Amniotic epithelial cell (primary cell): ENCODE data around the gene SLC7A4.
"Not testable (repeated sequence)": the region's sequence is repeated elsewhere in the genome, so short reads cannot be mapped to it uniquely, and the experiment has no call there.

Experiments used
- DNase-seq: peaks from one replicate; pipeline ENCODE4 v3.0.0-alpha.2; 2010; ENCODE audit warnings: low read depth

The SLC7A4 gene

DNA sequence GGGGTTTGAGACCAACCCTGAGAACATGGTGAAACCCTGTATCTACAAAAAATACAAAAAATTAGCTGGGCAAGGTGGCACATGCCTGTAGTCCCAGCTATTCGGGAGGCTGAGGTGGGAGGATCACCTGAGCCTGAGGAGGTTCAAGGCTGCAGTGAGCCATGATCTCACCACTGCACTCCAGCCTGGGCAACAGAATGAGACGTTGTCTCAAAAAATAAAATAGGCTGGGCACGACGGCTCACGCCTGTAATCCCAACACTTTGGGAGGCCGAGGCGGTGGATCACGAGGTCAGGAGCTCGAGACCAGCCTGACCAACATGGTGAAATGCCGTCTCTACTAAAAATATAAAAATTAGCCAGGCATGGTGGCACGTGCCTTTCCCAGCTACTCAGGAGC lies 32.1 kb upstream of the SLC7A4 start:
- not testable (repeated sequence) for DNase-seq

DNA sequence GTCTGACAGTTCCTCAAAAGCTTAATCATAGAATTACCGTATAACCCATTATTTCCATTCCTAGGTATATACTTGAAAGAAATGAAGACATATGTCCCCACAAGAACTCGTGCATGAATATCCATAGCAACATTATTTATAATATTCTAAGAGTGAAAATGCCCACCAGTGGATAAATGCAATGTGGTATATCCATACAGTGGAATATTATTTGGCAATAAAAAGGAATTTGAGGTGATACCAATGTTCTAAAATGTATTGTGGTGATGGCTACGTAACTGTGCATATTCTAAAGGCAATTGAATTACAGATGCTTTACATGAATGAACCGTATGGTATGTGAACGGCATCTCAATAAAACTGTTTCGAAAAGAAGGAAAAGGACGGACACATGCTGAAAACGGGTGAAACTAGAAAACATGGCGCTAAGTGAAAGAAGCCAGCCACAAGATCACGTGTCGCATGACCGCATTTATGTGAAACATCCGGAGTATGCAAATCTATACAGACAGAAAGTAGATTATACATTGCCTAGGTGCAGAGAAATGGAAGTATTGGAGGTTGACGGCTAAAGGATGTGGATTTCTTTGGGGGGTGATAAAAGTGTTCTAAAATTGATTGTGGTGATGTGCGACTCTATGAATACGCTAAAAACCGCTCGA lies 29.4 kb upstream of the SLC7A4 start:
- DNase-seq = not testable (repeated sequence)

DNA sequence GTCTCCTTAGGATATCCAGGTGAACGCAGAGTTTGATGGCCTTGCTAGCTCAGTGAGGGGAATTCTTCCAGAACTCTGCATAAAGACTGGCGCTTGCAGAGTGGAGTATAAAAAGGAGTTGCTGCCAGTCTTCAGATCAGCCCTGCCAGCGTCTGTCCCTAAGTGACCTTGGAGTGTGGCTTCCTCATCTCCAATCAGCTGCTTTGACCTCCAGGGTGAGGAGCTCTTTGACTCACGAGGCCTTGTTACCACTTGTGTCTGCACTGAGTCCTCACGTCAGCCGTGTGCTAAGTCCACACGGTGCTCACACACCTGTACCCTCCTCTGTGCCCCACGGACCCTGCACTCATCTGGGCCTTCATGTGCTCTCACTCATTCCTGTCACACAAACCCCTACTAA lies 28.0 kb upstream of the SLC7A4 start:
- not testable (repeated sequence) for DNase-seq

DNA sequence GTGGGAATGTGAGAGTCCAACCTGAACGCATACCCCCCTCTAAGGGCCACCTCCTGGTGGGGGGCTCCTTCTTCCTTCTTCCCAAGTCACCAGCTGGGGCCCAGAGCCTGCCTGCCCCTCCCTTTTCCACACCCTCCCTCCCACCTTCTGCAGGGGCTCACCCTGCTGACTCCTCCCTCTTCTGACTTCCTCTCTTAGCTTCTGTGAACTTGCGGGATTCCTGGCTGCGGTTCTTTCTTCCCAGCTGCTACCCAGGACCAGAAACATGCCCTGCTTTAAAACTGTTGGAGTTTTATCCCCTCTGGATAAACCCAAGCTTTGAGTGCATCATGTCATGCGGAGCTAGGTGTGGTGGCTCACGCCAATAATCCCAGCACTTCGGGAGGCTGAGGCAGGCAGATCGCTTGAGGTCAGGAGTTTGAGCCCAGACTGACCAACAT lies 23.5 kb upstream of the SLC7A4 start:
- no peak for DNase-seq

DNA sequence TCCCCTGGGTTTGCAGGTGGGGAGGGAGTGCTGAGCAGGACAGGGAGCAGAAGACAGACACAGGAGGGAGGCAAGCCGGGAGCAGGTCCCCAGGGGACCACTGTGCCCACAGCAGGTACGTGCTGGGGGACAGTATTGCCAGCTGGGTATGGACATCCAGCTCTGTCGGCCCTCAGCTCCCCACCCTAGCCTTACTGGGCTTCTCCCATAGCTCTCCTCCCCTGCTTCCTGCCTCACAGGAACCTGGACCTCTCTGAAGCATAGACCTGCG lies 23.1 kb upstream of the SLC7A4 start:
- no peak for DNase-seq

DNA sequence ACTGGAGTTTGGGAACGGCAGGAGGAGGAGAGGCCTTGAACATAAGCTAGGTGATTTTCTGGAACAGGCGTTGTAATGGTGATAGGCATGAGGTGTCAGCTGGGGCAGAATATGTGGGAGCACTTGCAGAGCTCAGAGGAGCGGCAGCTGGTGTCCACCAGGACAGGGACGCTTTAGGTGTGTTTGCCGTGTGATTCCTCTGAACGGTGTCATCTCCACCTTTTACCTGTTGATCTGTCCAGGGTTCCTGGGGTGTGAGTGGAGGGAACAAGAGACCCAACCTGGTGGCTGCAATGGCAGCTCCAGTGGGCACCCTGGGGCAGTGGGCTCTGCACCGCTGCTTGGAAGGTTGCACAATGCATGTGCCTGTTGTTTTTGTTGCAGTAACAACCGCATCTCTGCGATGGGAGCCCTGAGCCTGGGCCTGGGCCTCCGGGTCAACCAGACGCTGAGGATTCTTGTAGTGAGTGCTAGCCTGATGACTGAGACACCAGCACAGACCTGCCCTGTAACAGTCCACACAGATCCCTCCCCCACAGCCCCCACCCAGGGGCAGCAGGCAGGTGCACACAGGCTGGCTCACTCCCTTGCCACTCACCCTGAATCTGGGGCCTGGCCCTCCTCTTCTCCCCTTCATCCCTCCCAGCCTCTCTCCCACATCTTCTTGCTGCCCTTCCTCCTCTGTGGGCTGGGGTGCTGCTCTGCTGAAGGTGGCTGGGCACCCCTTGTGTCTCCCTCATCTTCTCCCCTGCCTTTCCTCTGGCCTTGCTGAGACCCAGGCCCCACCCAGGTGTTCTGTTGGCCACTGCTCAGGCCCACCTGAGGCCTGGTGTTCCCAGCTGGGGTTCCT lies 22.6 kb upstream of the SLC7A4 start:
- no peak for DNase-seq

DNA sequence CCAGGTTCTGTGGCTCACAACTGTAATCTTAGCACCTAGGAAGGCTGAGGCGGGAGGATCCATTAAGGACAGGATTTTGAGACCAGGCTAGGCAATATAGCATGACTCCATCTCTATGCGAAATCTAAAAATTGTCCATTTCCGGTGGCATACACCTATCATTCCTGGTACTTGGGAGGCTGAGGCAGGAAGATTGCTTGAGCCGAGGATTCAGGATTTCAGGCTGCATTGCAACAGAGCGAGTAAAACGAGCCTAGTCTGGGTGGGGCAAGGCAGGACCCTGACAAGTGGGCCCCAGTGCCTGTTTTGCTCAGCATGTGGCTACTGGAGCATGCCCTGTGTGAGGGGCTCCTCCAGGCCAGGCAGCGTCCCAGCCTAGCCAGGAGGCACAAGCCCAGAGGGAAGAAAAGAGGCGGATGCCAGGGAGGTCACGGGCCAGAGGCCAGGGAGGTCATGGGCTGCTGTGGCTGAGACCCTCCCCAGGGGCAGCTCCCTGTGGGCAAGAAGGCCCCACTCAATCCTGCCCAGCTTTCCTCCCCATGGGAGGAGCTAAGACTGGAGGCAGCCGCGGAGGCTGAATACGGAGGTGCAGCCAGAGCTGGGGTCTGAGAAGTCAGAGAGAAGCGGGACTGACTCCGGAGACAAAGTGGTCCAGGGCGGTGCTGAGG lies 21.8 kb upstream of the SLC7A4 start:
- no peak for DNase-seq

DNA sequence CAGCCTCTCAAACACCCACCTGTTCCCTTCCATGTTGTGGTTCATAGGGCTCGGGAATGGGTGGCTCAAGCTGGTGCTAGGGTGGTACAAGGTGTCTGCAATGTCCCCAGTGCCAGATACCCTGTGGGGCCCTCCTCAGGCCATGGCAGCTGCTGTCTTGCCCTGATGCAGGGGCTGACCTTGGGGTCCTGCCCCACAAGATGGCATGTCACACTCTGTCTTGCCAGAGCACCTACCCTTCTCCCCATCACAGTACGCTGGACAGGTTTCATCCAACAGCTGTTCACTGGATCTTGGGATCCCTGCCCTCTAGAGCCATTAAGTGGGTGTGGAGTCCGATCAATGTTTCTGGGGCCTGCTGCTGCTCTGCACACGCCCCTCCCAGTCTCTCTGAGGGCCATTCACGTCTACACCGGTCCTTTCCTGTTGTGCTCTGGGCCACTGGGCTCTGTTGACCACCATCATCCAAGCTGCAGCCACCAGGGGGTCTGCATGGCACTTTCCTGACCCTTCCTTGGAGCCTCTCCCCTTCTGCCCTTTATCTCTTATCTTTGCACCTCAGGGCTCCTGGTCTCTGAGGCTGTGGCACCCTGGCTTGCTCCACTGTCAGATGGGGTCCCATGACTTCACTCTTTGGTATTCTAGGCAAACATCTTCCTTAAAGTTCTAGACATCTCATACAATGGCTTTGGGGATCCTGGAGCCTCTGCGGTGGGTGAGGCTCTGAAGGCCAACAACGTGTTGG lies 20.5 kb upstream of the SLC7A4 start:
- DNase-seq = no peak

DNA sequence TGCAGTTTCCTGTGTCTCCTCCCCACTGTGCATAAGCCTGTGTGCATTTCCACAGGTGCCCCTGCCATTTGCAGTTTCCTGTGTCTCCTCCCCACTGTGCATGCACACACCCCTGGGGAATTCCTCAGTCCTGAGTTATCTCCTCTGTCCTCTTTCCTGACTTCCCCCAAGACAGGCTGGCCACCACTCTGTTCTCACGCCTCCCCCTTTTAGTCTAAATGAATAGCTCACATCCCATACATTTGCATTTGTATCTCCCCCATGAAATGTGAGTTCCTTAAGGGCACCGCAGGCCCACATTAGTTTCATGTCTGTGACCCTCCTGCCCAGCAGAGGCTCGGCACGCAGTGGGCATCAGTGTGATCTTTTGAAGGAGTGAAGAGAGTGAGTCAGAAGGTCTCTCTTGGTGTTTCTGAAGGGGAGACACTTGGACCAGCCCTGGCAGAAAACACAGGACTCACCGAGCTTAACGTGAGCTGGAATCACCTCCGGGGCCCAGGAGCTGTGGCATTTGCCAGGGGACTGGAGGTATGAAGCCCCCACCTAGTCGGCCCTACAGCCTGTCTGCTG lies 19.6 kb upstream of the SLC7A4 start:
- no peak for DNase-seq

DNA sequence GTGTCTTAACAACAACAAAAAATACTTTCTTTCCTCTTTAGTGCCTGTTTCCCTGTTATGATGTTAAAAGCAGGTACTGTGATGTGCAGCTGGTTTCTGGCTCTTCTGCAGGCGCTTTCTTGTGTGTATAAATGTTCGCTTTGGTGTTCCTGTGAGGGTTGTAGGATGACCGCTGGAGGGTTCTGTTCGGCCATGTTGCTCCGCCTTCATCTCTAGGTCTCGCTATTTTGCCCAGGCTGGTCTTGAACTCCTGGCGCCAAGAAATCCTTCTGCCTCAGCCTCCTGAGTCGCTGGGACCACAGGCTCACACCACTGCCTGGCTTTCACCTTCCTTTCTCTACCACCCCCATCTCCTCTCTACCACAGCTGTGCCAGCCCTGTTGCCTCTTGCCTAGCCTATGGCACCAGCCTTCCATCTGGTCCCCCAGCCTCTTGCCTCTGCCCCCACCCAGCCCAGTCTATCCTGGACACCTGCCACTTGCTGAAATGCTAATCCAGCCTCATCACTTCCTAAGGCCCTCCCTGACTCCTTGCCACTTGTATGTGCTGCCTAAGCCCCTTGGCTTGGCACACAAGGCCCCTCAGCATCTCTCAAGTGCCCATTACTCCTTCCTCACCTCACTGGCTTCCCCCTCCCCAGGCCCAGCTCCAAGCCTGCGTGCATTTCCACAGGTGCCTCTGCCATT lies 18.9 kb upstream of the SLC7A4 start:
- no peak for DNase-seq

DNA sequence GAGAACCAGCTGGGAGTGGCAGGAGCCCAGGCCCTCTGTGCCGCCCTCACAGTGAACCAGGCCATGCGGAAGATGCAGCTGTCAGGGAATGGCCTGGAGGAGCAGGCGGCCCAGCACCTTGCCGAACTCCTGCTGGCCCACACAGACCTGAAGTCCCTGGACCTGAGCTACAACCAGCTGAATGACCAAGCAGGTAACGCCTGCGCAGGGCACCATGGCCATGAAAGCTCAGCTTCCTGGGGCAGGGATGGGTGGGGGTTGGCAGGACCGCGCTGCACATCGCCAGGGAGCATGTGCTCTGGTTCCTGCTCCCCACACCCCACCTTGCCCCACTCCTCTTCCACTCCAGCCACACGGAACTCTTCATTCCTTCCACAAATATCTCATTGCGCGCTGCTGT lies 16.6 kb upstream of the SLC7A4 start:
- not testable (repeated sequence) for DNase-seq

DNA sequence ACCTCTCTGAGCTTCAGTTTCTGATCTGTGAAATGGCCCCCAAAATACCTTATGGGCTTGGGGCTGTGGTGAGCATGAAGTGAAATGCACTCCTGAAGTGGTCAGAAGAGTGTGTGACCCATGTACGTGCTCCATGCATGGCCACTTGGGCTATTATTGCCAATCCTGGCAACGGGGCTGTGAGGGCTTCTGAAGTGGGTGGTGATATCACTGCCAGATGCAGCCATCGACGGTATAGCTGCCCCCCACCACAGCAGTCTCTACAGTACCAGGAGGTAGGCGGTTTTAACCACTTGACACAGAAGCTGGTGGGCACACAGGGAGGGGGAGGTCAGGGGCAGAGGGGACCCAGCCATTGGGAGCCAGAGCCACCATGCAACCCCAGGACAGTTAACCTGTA lies 16.1 kb upstream of the SLC7A4 start:
- not testable (repeated sequence) for DNase-seq

DNA sequence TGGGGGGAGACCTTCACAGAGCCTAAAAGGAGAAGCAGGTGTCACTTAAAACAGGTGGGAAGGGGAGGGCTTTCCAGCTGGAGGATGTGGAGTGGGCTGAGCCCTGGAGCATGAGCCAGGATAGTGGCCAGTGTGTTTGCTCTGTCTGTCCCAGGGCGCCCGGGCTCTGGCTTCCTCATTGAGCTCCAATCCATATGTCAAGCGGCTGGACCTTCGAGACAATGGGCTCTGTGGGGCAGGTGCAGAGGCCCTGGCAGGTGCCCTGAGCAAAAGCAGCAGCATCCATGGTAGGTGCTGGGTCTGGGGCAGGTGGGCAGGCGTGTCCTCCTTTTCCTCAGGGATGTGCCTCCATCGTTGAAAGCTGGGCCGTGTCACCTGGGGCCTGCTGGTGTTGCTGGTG lies 15.4 kb upstream of the SLC7A4 start:
- DNase-seq = no peak

DNA sequence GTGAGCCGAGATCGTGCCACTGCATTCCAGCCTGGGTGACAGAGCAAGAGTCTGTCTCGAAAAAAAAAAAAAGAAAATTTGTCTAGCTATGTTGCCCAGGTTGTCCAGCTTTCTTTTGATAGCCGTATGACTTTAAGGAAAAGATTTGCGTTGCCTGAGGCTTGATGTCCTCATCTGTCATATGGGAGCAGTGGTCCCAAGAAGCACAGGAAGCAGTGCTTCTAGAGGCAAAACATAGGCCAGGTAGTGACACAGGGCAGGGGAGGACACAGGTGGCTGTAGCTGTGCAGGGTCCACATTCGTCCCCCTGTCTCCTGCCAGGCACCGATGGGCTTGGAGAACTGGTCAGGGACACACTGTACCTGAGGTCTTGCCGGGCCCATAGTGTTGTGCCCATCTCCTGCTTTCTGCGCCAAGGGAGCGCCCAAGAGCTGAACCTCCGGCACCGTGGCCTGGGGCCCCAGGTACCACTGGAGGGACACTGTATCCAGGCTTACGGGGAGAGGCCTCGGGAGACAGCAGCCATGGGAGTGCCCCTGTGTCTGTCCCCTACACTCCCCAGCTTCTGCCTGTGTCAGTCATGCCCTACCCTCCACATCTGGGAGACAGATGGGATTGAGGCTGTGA lies 14.8 kb upstream of the SLC7A4 start:
- DNase-seq = no peak

DNA sequence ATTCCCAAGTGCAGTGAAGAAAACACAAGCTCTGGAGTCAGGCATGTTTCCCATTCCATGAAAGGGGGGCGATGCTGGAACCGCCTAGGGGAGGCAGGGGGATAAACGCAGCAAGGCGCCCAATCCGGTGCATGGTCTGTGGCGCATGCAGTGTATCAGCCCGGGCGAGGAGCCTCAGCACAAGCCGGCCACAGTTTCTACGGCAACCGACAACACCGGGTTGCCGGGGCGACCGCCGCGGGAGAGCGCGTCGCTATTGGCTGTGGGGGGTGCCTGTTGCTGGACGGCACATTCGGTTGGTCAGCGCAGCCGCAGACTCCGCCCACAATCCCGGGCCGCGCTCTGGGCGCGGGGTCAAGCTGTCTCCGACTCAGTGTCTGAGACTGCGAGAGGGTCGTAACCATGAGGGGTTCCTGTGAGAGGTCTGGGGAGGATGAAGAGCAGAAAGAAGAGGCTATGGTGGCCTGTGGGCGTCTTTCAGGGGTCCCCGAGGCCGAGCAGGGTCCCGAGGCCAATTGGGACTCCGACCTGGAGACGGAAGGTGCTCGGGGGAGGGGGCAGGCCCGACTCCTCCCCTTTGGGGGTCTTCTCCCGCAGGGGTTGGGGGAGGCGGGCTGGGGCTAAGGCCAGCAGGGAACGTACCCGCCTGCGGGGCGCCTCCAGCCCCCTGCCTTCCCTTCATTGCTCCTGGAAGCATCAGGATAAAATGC lies 13.4 kb upstream of the SLC7A4 start, which contains the start of gene LRRC74B:
LRRC74B (plus strand) TSS at position 362 of the 710 bp plus-strand sequence; CDS start at position 403, 41 bp downstream.
- DNase-seq = peak; percentile 92

DNA sequence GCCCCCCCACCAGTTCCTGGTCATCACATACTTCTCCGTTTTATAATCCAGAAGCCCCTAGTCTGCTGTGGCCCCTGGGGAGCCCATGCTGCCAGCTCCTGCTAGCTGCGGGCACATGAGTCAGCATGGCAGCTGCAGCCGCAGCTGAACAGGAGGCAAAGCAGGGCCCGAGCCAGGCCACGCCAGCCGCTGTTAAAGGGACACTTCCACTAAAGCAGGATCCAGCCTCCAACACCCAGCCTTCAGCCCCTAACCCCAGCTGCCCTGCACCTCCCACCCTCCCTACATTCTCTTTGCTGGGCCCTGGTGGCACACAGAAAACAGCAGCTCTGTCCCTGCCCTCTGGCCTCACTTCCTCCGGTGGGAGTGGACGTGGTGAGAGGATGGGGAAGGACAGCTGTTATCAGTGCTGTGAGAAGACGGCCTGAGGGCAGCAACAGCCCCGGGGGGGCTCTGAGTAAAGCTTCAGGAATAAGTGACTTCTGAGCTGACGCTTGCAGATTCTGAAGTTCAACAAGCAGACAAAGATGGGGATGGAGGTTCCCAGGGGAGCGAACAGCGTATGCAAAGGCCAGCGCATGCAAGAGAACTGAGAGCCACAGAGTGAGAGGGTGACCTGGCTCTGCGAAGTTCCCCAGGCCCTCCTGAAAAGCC lies 12.7 kb upstream of the SLC7A4 start:
- peak; percentile 65 for DNase-seq

DNA sequence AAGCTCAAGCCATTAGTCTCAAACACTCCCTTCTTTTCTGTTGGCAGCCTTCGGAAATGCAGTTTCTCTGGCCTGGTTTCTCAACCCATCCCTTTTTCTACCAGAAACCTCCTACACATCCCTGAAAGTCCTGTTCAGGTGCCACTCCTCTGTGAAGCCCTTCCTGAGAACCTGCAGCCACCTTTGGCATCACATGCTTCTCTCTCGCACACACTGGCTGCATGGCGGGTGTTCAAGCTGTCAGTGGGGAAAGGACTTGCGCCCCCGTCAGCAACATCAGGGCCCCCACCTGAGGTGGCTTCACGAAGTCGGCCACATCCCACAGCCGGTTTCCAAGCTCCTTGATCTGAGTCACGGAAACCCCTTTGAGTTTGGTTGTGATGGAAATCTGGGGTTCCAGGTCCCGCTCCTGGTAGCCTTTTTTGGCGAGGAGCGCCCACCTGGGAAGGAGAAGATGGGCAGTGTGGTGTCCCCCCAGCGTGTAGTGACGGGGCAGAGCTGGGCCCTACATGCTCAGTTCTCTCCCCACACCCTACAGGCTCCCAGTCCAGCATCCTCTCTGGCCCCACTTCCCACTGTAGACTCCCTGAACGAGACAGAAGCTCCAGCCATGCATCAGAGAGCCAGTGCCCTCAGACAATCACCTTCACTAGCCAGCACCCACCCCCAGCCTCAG lies 11.6 kb upstream of the SLC7A4 start:
- DNase-seq = no peak

DNA sequence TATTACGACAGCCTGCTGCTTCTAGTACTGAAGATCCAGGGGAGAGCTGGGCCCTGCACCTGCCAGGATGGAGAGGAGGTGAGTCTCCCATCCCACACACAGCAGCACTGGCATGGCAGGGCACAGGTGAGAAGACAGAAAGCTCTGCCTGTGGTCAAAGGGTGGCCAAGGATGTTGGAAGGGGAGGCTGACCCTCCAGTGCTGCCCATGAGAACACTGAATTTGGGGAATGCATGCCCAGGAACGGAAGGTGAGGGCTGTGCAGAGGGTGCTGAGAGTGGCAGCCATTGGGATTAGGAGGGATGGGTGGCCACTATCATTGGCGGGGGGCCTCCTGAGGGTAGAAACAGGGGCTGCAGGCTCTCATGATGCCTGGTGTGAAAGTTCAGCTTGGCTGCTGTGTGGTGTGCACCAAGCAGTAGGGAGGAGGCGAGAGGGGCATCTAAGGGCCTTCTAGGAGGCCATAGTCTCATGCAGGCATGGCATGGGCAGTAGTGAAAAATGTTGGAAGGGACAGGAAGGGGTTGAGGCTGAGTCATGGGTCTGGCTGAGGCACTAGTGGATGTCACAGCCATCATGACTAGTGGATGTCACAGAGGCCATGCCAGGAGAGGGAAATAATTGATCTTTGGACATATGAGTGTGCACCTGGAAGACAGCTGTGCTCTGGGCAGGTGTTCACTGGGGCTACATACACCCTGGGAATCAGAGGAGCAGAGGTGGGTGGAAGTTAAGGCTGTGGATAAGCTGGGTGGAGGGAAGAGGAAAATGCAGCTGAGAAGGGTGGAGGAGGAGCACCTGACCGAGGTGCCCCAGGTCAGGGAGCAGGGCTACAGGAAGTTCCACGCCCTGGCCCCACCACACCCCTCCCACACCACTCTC lies 10.9 kb upstream of the SLC7A4 start:
- no peak for DNase-seq
